Small intestine (tissue), 7 donors: ENCODE data around the gene AQP9. TPM values are rescaled to one million over a fixed set of nuclear protein-coding genes. Genes with fewer than 3 reads are reported as not detected.

Experiments
- DNase-seq, 2 donors: peaks; one replicate each; pipeline versions ENCODE4 v3.0.0 to v3.0.0-alpha.2; 2013
- FAIRE-seq: peaks from 2 replicates; lab custom pipeline; 2012; peaks lifted over from hg19 to GRCh38; lab: Jason Lieb, UNC
- H3K27ac ChIP-seq, 3 donors: one replicate each; pipeline ENCODE4 v1.5.1; 2013; ENCODE audit warnings: low read length in 2 of 3, mild to moderate bottlenecking in 2 of 3, control low read depth in 1 of 3, inconsistent platforms in 1 of 3, low read depth in 1 of 3, moderate library complexity in 1 of 3
- H3K27me3 ChIP-seq, 3 donors: one replicate each; pipeline ENCODE4 v1.6.1; 2013; ENCODE audit warnings: low read length in 3 of 3, inconsistent platforms in 1 of 3; ENCODE audit not compliant: control insufficient read depth in 3 of 3, insufficient read depth in 3 of 3
- H3K36me3 ChIP-seq, 3 donors: one replicate each; pipeline ENCODE4 v1.6.1; 2013; ENCODE audit warnings: low read length in 3 of 3, inconsistent platforms in 1 of 3, low read depth in 1 of 3, mild to moderate bottlenecking in 1 of 3, moderate library complexity in 1 of 3; ENCODE audit not compliant: control insufficient read depth in 3 of 3, insufficient read depth in 2 of 3
- H3K4me1 ChIP-seq, 3 donors: one replicate each; pipeline ENCODE4 v1.6.1; 2013; ENCODE audit warnings: low read length in 2 of 3, inconsistent platforms in 1 of 3, low read depth in 1 of 3, mild to moderate bottlenecking in 1 of 3, moderate library complexity in 1 of 3; ENCODE audit not compliant: control insufficient read depth in 3 of 3, insufficient read depth in 2 of 3
- H3K4me3 ChIP-seq, 3 donors: one replicate each; pipeline ENCODE4 v1.5.1; 2013; ENCODE audit warnings: low read length in 3 of 3, control low read depth in 1 of 3, inconsistent platforms in 1 of 3, low read depth in 1 of 3, mild to moderate bottlenecking in 1 of 3, moderate library complexity in 1 of 3
- H3K9me3 ChIP-seq, 2 donors: one replicate each; pipeline ENCODE4 v1.6.1; 2013; ENCODE audit warnings: low read depth in 1 of 2, low read length in 1 of 2; ENCODE audit not compliant: control insufficient read depth in 2 of 2, insufficient read depth in 1 of 2
- WGBS, 3 donors: extraction: QIAGEN DNeasy Blood & Tissue Kit; methylation state at CpG; one replicate each; pipeline ENCODE4 v1.1.7; 2013; 5-methylcytosine and 5-hydroxymethylcytosine counted together
- polyA plus RNA-seq, 4 donors: library from polyadenylated mRNA; stranded (reverse) in 3 of 4; unstranded in 1 of 4; fragments of 200-250 nt in 3 of 4; fragments of 120-200 nt in 1 of 4; gene quantifications; one replicate each; pipeline versions ENCODE4 v1.2.1 to v1.2.3, GENCODE V29; 2013
- donor health status: healthy with polysubstance abuse.
- donor health status: control.
- donor health status: control.
- donor health status: Bipolar disorder and iron deficiency.
- donor health status: healthy.

AQP9 gene
- polyA plus RNA-seq, 4 donors = 0.03 to 2.2 (median 0.46) TPM

DNA sequence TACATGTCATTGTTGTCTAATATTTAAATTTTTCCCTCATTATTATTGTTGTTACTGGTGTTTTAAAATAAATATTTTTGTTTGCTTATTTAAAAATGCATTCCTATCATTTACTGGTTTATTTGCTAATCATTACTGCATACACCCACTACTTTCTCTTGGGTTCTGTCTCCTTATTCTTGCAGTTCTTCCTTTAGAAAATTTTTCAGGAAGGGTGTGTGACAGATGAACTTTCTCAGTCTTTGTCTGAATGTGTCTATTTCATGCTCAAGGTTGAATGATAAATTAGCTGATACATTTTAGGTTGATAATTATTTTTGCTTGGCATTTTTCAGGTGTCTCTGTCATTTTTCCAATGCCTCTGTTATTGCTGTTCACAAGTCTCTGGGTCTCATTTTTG is 7.4 kb downstream of the AQP9 start:
- no peaks in the 10 kb centered on the region for H3K36me3 ChIP-seq
- H3K27me3 ChIP-seq = peaks cover 0 to 2% (median 0%) of the 10 kb centered on the region in 3 donors
- no peak for DNase-seq
- FAIRE-seq = no peak
- no peak overlapping the region for H3K27ac ChIP-seq
- no peaks in the 10 kb centered on the region for H3K4me1 ChIP-seq
- no peaks in the 10 kb centered on the region for H3K9me3 ChIP-seq
- H3K4me3 ChIP-seq = no peak overlapping the region

DNA sequence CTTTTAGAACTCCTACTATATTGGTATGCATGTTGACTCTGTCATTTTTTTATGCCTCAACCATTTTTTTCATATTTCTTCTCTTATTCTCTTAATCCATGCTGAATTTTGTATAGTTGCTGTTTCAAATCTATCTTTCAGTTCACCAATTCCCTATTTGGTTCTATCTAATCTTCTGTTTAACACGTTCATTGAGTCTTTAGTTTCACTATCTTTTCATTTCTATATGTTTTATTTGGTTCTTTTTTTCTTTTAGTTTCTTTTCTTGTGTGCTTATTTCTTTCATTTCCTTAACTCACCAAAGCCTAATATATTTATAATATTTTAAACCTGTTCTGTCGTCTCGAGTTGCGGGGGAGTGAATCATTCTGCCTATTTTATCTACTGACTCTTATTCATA is 8.0 kb downstream of the AQP9 start:
- H3K36me3 ChIP-seq = no peaks in the 10 kb centered on the region
- WGBS, 3 donors = 71 to 77% (median 76%) methylated on average over 4 of the region's 4 CpGs
- H3K4me3 ChIP-seq = no peak overlapping the region
- H3K27me3 ChIP-seq = peaks cover 0 to 2% (median 0%) of the 10 kb centered on the region in 3 donors
- FAIRE-seq (no peak), DNase-seq (no peak)
- no peak overlapping the region for H3K27ac ChIP-seq
- H3K9me3 ChIP-seq = no peaks in the 10 kb centered on the region
- no peaks in the 10 kb centered on the region for H3K4me1 ChIP-seq

DNA sequence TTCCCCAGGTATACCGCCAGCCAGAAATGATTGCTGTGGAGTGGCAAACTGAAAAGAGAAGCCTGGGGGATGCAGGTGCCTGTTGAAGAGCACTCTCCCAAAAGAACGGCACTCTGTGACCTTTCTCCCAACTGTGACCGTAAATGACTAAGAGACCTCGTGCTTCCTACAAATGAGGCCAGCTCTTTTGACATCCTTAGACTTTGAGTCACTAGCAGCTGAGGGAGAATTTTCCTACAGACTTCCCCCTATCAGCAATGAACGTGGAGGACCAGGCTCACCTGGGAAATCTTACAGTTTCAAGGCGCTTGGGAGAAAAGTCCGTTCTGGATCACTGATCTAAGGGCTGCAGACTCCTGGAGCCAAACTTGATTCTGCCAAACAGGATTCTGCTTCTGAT is 8.6 kb downstream of the AQP9 start:
- no peak for FAIRE-seq
- H3K27me3 ChIP-seq = peaks cover 0 to 2% (median 0%) of the 10 kb centered on the region in 3 donors
- DNase-seq = peak; percentile 7 to 8
- peak overlapping the region in 1 of 3 donors; percentile 46 for H3K27ac ChIP-seq
- H3K9me3 ChIP-seq = no peaks in the 10 kb centered on the region
- no peaks in the 10 kb centered on the region for H3K4me1 ChIP-seq
- no peaks in the 10 kb centered on the region for H3K36me3 ChIP-seq
- no peak overlapping the region for H3K4me3 ChIP-seq
- WGBS, 3 donors = 42 to 60% (median 51%) methylated on average over 7 of the region's 7 CpGs

GRCh38 chr15:58147171-58147611 is 9.0 kb downstream of the AQP9 start:
- H3K27ac ChIP-seq = peak overlapping the region in 1 of 3 donors; percentile 29
- H3K36me3 ChIP-seq = no peaks in the 10 kb centered on the region
- DNase-seq = no peak
- peaks cover 0 to 2% (median 0%) of the 10 kb centered on the region in 3 donors for H3K27me3 ChIP-seq
- 78 to 85% (median 79%) methylated on average over 5 of the region's 5 CpGs for WGBS, 3 donors
- H3K9me3 ChIP-seq = no peaks in the 10 kb centered on the region
- H3K4me3 ChIP-seq = no peak overlapping the region
- FAIRE-seq = no peak
- H3K4me1 ChIP-seq = no peaks in the 10 kb centered on the region

DNA sequence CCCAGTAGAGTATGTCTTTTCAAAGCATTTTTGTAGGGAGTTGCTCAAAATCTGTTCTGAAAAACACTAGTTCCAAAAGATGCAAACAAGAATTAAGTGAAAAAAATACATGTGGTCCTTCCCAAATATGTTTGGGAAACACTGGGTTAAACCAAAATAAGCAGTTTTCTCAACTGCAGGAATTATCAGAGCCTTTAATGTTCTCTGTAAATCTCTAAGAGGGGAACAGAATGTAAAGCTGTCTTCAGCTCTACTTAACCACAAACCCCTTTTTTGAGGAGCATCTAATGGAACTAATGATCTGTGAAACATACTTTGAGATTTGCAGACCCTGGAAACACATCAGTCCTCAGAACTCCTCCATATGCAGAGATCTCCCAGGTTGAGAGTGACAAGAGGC is 9.9 kb downstream of the AQP9 start:
- no peak overlapping the region for H3K4me3 ChIP-seq
- H3K36me3 ChIP-seq = no peaks in the 10 kb centered on the region
- no peaks in the 10 kb centered on the region for H3K9me3 ChIP-seq
- H3K27me3 ChIP-seq = peaks cover 0 to 2% (median 0%) of the 10 kb centered on the region in 3 donors
- no peak overlapping the region for H3K27ac ChIP-seq
- FAIRE-seq (no peak), DNase-seq (no peak)
- H3K4me1 ChIP-seq = no peaks in the 10 kb centered on the region

- Histone ChIP-seq H3K4me3 (no peak overlapping the region), H3K27ac (no peak overlapping the region), H3K27me3 (peaks cover 0 to 2% (median 0%) of the 10 kb centered on the region in 3 donors), H3K9me3 (no peaks in the 10 kb centered on the region), H3K4me1 (no peaks in the 10 kb centered on the region), H3K36me3 (no peaks in the 10 kb centered on the region)
- DNase-seq = no peak
- WGBS, 3 donors = 77 to 81% (median 79%) methylated on average over 4 of the region's 4 CpGs
- FAIRE-seq = no peak
Measured at GRCh38 chr15:58148633-58149445, 10.7 kb downstream of the AQP9 start.

GRCh38 chr15:58154769-58155168 is 16.6 kb downstream of the AQP9 start:
- H3K4me1 ChIP-seq = no peaks in the 10 kb centered on the region
- 82 to 93% (median 85%) methylated on average over 2 of the region's 2 CpGs for WGBS, 3 donors
- FAIRE-seq (no peak), DNase-seq (no peak)
- H3K36me3 ChIP-seq = no peaks in the 10 kb centered on the region
- H3K4me3 ChIP-seq = no peak overlapping the region
- H3K9me3 ChIP-seq = no peaks in the 10 kb centered on the region
- peaks cover 0 to 10% (median 0%) of the 10 kb centered on the region in 3 donors for H3K27me3 ChIP-seq
- no peak overlapping the region for H3K27ac ChIP-seq

DNA sequence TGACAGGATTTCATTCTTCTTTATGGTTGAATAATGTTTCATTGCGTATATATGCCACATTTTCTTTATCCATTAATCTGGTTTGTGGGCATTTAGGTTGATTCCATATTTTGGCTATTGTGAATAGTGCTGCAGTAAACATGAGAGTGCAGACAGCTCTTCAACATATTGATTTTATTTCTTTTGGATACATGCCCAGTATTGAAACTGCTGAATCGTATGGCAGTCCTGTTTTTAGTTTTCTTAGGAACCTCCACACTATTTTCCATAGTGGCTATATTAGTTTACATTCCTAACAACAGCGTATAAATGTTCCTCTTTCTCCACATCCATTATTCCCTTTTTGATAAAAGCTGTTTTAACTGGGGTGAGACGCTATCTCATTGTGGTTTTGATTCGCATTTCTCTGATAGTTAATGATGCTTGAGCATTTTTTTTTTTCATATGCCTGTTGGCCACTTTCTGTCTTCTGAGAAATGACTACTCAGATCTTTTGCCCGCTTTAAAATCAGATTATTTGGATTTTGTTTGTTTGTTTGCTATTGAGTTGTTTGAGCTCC is 21.7 kb downstream of the AQP9 start:
- Histone ChIP-seq H3K27me3 (peaks cover 0 to 21% (median 2%) of the 10 kb centered on the region in 3 donors), H3K36me3 (no peaks in the 10 kb centered on the region), H3K27ac (no peak overlapping the region), H3K4me1 (no peaks in the 10 kb centered on the region), H3K9me3 (no peaks in the 10 kb centered on the region), H3K4me3 (no peak overlapping the region)
- FAIRE-seq (no peak), DNase-seq (no peak)
- WGBS, 3 donors = 73 to 78% (median 76%) methylated on average over 6 of the region's 6 CpGs
